DND-41 (cell line): ENCODE measurements around the gene EXOC3L4.

ENCODE experiments used
- EZH2 ChIP-seq: IDR thresholded peaks from 3 replicates; pipeline ENCODE4 v1.6.1; 2012; ENCODE audit warnings: borderline replicate concordance, low read depth, mild to moderate bottlenecking, moderate library complexity, low read length, inconsistent platforms; ENCODE audit not compliant: severe bottlenecking
- TF ChIP-seq, protein P1 (sequence below): IDR thresholded peaks from 2 replicates; pipeline ENCODE4 v1.5.1; 2012; ENCODE audit warnings: borderline replicate concordance, low read length, moderate library complexity, mild to moderate bottlenecking; ENCODE audit not compliant: poor library complexity, severe bottlenecking; ENCODE audit errors: extremely low read depth

DNA sequence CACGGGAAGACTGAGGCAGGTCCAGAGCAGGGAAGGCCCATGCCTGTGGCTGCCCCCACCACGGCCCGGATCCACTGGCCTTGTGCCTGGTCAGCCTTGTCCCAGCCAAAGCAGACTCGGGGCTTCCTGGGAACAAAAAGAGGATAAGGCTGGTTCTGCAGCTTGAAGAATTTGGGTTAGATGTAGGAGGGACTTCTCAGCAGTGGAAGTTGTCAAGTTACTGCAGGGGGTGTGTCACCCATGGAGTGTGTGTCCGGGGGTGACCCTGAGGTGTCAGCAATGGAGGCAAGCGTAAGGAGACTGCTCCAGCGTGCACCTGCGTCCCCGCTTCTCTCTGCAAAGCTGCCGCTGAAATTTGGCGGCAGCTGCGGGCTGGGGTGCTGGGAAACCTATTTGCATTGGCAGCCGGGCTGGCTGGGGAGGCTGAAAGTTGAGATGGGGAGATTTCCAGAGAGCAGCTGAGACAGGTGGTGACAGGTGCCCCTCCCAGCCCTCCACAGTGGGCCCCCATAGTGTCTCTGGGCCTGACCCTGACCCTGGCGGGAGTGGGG lies 16.2 kb downstream of the EXOC3L4 start:
- TF ChIP-seq EZH2, result no peak
- TF ChIP-seq, protein P1, sequence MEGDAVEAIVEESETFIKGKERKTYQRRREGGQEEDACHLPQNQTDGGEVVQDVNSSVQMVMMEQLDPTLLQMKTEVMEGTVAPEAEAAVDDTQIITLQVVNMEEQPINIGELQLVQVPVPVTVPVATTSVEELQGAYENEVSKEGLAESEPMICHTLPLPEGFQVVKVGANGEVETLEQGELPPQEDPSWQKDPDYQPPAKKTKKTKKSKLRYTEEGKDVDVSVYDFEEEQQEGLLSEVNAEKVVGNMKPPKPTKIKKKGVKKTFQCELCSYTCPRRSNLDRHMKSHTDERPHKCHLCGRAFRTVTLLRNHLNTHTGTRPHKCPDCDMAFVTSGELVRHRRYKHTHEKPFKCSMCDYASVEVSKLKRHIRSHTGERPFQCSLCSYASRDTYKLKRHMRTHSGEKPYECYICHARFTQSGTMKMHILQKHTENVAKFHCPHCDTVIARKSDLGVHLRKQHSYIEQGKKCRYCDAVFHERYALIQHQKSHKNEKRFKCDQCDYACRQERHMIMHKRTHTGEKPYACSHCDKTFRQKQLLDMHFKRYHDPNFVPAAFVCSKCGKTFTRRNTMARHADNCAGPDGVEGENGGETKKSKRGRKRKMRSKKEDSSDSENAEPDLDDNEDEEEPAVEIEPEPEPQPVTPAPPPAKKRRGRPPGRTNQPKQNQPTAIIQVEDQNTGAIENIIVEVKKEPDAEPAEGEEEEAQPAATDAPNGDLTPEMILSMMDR, result no peak
